GM12874 (cell line): ENCODE results near the gene VEPH1.

Experiments
- CTCF ChIP-seq: IDR thresholded peaks from 2 replicates; pipeline ENCODE4 v1.5.1; 2011; ENCODE audit warnings: low read depth, mild to moderate bottlenecking, control low read depth, low read length, moderate library complexity; ENCODE audit not compliant: insufficient read depth

Gene VEPH1

GRCh38 chr3:157502916-157503595 is at the start of gene VEPH1:
TSS of gene VEPH1 (minus strand) at chr3:157503416. CDS start at chr3:157495349, 8,067 bp downstream.
- TF ChIP-seq CTCF = no peak

- no peak for TF ChIP-seq CTCF
Measured at GRCh38 chr3:157551961-157552360, 48.7 kb upstream of the VEPH1 start.

- TF ChIP-seq CTCF = no peak
Measured at GRCh38 chr3:157549498-157549897, 46.3 kb upstream of the VEPH1 start.

GRCh38 chr3:157544501-157545130 is 41.4 kb upstream of the VEPH1 start:
- TF ChIP-seq CTCF = no peak

- TF ChIP-seq CTCF = no peak
Measured at GRCh38 chr3:157543501-157544035, 40.4 kb upstream of the VEPH1 start.

- TF ChIP-seq CTCF = no peak
Measured at GRCh38 chr3:157542711-157543500, 39.7 kb upstream of the VEPH1 start.
